ENCODE data around the gene TMEM221. TPM values are rescaled to one million over a fixed set of nuclear protein-coding genes. Genes with fewer than 3 reads are reported as not detected.

Gene TMEM221
- total RNA-seq, 1 donor from 2014 or later: 3.3 TPM

DNA sequence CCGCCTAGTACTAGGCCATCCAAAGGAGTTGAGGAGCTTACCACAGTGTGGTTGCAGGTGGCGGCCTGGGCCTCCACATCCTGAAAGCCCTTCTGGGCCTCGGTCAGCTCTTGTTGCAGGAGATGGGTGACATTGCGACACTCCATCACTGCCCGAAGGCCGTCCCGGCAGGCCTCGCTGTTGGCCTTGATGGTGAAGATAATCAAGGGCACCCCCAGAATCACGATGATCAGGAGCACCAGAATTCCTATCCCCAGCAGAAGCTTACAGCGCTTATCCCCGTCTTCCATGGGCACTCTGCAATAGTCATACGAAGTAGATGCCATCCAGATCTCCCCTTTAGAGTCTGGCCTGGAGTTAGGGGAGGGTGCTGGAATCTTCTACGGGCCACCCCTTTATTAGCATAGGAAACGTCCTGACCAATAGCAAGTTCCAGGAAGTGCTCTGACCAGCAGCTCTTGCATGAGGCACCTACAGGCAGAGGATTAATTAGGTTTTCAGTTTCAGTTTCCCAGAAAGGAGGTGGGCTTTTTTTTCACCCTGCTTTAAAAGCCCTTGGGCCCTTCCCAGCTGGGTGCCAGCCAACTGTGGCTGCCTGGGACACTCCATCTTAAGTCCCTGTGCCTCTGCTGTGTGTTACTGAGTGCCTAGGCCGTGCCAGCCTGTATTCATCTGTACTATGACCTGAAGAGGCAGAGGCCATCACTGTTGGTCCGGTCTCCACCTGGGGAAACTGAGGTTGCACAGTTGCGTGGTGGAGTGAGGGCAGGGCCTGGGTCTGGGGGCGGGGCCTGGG lies 43.0 kb downstream of the TMEM221 start, which contains the start of gene BST2:
Gene BST2, minus strand, starts transcription at position 381 of the 796 bp plus-strand sequence. Its CDS starts 55 bp downstream, at position 326.
- DNase-seq: no peak

DNA sequence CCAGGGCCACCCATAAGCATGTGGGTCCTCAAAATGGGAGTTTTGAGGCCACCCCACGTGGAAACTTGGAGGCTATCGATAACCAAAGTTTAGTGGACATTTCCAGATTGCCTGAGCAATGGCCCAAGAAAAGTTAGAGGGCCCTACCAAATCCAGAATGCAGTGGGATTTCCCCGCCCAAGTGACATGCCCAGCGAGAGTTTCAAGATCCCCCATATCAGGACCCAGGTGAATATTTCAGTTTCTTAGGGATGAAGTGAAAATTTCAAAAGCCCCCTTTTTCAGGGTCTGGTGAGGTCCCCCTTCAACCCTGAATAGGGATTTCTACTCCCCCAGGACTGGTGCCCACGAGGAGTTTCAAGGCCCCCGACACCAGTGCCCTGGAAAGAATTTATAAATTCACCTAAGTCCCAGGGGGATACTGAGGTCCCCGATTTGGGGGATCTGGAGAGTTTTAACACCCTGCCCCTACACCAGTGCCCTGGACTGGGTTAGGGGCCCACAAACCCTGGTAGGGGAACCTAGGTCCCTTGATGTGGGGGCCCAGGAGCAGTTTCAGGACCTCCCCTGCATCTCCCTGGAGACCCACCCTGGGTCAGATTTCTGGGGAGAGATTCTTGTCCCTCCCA lies 43.7 kb downstream of the TMEM221 start:
- DNase-seq: no peak

DNA sequence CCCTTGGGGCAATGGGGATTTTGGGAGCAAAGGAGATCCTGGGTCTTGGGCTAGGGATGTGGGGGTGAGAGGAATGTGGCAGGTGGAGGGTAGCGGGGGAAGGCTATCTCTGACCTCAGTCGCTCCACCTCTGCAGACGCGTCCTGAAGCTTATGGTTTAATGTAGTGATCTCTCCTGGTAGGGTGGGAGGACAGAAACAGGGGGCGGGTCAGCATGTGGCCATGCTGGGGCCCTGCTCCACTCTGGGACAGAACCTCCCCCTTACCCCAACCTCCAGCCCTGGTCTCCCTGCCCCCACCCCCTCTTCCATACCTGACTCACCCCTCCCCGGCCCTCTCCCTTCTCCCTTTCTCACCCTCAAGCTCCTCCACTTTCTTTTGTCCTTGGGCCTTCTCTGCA lies 44.5 kb downstream of the TMEM221 start:
- DNase-seq: no peak

DNA sequence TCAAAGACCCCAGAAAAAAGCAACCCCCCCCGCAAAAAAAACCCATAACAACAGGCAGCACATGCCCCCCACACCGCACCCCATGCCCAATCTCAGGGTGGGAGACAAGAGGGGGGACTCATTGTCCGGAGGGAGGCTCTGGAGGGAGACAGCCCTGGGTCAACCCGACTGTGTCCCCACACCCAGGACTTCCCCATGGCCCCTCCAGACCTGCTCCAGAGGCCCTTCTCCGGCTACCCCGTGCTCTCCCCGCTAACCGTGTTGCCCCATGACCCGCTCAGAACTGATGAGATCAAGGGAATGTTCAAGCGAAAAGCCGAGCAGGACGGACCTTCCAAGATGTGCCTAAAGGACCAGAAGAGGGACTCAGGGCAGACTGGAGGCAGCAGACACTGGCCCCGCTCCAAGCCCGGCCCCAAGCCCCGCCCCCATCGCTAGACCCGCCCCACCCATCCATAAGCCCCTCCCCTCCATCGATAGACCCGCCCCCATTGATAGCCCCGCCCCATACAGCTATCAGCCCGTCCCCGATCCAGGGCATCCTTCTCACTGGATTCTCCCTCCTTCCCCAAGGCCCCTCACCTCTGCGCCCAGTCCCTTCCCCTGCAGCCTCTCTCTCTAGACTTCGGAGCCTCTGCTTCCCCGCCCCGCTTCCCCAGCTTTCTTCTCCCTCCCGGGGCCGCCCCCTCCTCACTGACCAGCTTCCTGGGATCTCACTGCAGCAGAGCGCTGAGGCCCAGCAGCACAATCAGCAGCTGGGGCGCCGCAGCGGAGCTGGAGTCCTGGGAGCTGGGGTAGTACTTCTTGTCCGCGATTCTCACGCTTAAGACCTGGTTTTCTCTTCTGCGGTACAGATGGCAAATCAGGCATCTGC lies 45.2 kb downstream of the TMEM221 start:
- DNase-seq: no peak

DNA sequence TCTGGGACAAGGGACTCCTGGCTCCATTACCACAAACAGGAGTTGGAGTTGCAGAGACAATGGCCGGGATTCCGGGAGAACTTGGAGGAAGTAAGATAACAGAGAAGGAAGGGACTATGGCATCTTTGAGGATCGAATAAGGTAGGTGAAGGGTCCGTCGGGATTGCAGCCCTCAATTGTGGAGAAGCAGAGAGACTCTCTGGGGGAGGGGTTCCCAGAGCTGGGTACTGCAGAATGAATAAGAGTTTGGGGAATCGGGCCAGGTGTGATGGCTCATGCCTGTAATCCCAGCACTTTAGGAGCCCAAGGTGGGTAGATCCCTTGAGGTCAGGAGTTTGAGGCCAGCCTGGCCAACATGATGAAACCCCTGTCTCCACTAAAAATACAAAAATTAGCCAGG lies 46.8 kb downstream of the TMEM221 start:
- DNase-seq: no peak

DNA sequence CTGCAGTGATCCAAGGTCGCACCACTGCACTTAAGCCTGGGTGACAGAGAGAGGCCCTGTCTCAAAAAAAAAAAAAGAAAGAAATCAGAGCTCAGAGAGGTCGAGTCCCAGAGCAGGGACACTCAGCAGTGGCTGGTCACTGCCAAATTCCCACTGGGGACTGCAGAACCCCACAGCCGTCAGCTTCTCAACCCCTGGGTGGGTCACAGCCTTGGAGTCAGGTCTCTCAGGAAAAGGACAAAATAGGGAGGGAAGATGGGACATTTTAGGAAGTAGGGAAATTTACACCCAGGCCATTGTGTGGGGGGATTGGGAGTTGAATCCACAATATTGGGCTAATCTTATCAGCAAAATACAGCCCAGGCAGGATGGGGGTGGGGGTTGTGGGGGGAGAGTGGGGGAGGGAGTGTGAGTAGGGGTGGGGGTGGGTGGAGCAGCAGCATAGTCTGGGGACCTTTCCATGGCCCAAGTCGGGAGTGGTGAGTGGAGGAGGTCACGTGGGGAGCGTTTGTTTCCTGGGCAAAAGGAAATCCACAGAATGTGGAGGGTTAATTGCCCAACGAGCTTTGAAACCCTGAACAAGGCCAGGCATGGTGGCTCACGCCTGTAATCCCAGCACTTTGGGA lies 49.5 kb downstream of the TMEM221 start:
- no peak for DNase-seq

DNA sequence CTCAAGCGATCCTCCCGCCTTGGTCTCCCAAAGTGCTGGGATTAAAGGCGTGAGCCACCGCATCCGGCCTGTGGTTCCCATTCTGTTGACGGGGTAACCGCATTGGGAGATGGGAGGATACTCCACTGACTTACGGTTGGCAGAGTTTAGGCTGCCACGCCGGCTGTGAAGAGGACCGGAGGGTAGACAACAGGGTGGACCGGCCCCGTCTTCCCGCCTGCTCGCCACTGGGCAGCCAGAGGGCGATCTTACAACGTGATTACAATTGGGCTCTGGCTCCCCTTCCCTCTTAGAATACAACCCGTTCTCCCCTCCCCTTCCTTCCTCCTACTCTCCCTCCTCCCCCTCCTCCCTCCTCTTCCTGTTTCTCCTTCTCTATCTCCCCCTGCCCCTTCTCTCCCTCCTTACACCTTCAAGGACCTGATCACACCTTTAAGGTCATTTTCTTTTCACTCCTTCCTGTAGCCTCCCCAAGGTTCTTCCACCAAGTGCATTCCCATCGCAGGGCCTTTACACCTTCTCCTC lies 53.5 kb downstream of the TMEM221 start:
- peak; percentile 55 for DNase-seq

DNA sequence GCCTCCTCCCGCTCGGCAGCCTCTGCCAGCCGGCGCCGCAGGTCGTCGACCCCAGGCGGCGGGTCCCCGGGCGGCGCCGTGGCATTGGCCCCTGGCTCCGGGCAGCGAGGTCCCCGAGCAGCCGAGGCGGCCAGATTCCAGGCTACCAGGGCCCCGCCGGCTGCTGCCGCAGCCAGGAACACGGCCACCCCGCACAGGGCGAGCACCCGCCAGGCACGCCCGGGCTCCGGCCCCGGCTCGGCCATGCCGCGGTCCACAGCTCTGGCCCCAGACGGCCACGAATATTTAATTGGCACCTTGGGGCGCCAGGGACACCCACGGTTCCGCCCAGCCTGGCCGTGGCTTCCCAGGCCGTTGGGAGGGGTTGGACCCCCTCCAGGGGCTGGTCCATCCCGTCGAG lies 54.6 kb downstream of the TMEM221 start, which contains the start of gene CCDC194:
Gene CCDC194, minus strand, starts transcription at position 283 of the 400 bp plus-strand sequence. Its CDS starts 38 bp downstream, at position 245.
- DNase-seq: no peak

DNA sequence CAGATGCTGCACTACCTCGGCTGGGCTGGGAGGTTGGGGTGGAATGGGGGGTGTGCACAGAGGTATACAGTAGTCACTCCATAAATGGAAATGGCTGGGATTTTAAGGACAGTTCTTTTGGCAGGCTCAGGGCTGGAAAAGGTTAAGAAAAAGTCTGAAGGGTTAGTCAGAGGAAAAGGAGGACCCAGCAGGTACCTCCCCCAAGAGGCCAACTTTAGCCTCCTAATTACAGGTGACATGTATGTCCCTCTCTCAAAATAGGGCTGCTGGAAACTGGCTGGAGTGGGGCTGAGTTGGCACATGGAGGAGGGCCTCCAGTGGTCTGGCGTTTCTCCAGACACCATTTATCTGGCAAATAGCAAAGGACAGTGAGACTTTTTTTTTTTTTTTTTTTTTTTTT lies 55.5 kb downstream of the TMEM221 start:
- DNase-seq: no peak

DNA sequence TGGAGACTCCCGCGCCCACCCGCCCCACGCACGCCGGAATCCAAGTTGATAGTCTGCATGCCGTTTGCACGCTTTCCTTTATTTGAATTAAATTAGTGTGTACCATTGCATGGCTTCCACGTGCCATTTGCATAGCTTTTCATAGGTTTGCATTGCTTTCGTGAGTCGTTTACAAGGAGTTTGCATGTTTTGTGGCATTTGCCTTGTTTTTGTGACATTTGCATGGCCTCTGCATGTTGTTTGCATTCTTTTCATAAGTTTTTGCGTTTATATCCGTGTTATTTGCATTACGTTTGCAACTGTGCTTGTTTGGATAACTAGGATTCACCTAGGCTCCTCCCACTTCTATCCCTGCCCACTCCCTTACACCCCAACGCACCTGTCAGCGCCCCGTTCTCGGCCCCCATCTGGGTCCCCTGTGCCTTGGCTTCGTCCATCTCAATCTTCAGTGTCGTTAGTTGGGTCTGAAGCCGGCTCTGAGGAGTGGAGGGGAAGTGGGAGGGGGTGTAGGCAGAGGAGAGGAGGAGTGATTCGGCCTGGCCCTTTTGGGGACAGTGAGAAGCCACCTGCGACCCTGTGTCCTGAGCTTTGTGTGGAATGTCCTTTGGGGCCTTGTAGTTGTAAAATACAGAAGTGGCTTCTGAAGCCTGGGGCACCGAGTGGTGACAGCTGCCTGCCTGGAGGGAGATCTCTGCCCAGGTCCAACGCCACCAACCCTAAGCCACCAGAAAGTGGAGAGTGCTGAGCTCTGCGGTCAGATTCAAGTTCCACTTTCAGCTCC lies 56.9 kb downstream of the TMEM221 start:
- no peak for DNase-seq

DNA sequence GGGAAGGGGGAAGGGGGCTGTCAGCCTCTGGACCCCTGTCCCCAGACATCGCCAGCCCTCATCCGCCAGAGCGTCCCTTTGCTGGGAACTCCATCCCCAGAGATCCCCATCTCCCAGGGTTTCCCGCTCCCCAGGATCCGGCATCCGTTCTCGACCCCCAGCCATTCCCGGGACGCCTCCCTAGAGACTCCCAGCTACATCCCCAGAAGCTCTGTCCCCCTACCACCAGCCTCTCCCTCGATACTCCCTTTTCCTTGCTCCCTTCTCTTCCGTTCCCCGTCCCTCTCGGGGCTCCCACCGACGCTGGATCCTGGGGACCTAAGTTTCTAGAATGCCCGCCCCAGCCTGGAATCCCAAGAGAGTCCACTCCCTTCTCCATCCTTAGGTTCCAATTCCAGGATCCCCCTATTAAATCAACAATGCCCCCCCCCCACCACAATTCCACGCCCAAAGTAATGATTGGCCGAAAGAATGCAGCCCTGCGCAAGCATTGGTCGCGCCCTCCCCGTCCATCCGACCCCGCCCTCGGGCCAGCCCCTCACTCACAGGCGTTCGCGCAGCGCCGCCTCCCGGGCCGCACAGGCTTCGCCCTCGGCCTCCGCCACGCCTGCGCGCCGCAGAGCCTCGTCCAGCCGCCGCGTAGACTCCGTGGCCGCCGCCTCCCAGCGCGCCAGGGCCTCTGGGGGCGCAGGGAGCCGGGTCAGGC lies 57.6 kb downstream of the TMEM221 start:
- DNase-seq: peak; percentile 96

DNA sequence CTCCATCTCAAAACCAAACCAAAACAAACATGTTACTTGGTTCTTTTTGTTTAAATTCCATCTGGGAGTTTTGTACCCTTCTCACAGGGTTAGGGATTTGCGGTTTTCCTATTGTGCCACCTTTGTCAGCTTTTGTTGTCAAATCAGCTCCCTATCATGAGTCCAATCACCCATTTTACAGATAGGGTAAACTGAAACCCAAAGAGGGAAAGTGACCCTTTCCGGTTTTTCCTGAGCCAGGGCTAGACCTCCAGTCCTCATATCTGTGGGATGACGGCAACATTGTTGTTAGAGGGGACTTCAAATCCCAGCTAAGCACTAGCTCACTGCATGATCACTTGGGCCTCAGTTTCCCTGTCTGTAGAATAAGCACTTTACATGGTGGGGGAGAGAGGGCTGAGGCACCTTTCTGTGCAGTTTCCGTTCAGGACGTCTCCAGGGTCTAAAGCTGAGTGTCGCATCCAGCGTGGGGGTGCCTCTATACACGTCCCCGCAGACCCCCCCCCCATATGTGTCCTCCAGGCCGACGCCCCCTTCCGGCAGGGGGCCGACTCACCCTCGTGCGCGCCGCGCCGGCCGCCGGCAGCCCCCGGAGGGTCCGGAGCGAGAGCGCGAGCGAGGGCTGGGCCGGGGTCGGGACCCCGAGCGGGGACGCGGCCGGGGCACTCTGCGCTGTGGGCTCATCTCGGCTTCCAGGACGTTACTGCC lies 58.4 kb downstream of the TMEM221 start:
- DNase-seq: no peak

DNA sequence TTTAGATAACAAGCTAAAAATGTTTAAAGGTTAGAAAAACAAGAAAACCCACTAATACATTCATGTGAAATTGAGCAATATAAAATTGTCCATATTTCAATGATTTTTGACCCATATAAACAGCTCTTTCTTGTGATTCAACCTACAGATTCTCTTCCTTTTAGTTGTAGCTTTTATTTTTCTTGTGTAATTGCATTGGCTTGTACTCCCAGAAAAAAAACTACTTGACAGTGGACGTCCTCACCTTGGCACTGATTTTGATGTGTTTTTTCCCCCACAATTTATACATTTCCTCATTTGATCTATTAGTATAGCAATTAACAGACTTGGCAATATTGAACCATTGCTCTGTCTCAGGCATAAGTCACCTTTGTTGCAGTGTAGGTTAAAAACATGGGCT lies 59.2 kb downstream of the TMEM221 start:
- DNase-seq: no peak

DNA sequence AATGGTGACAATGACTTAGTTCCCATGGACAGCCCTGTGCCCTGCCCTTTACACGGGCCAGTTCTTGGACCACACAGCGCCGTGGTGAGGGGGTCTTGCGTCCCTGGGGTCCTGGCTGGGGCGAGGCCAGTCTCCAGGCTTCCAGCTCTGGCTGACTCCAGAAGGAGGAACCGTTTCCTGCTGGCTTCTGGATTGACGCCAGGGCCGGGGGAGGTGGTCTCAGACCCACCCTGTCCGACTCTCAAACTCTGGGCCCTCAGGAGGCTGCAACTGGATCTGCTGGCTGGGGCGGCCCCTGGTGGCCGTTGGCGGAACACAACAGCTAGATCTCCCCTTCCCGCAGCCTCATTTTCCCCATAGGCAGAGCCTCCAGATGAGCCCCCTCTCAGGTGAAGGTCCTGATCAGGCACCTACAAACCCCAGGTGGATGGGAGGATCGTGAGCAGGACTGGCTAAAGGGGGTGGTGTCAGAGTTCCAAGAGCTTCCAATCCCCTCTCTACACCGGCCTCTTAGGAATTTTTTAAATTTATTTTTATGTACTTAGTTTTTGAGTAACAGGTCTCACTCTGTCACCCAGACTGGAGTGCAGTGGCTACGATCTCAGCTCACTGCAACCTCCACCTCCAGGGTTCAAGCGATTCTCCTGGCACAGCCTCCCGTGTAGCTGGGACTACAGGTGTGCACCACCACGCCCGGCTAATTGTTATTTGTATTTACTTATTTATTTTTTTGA lies 62.4 kb downstream of the TMEM221 start:
- DNase-seq: peak; percentile 68

Other genes with a start within 250 kb of the TMEM221 start
- 21.7 TPM for gene USE1, start 233.3 kb downstream of the TMEM221 start, total RNA-seq
- 5.3 TPM for gene OCEL1, start 222.4 kb downstream of the TMEM221 start, total RNA-seq
- gene NR2F6, start 202.7 kb downstream of the TMEM221 start, total RNA-seq: 35.0 TPM
- 12.3 TPM for gene USHBP1, start 183.9 kb downstream of the TMEM221 start, total RNA-seq
- gene BABAM1, start 181.2 kb downstream of the TMEM221 start, total RNA-seq: 70.7 TPM
- gene ANKLE1, start 166.8 kb downstream of the TMEM221 start, total RNA-seq: 0.62 TPM
- 15.6 TPM for gene ABHD8, start 145.2 kb downstream of the TMEM221 start, total RNA-seq
- gene MRPL34, start 142.8 kb downstream of the TMEM221 start, total RNA-seq: 38.9 TPM
- 7.6 TPM for gene DDA1, start 139.1 kb downstream of the TMEM221 start, total RNA-seq
- 8.5 TPM for gene ANO8, start 113.8 kb downstream of the TMEM221 start, total RNA-seq
- gene GTPBP3, start 111.1 kb downstream of the TMEM221 start, total RNA-seq: 17.3 TPM
- 39.2 TPM for gene PLVAP, start 71.3 kb downstream of the TMEM221 start, total RNA-seq
- not detected for gene CCDC194, start 54.5 kb downstream of the TMEM221 start, total RNA-seq
- 6.3 TPM for gene BST2, start 43.0 kb downstream of the TMEM221 start, total RNA-seq
- gene MVB12A, start 28.6 kb downstream of the TMEM221 start, total RNA-seq: 26.8 TPM
- not detected for gene NXNL1, start 12.3 kb upstream of the TMEM221 start, total RNA-seq
- 45.7 TPM for gene SLC27A1, start 21.9 kb upstream of the TMEM221 start, total RNA-seq
- gene PGLS, start 63.0 kb upstream of the TMEM221 start, total RNA-seq: 35.1 TPM
- 66.3 TPM for gene COLGALT1, start 107.0 kb upstream of the TMEM221 start, total RNA-seq
- gene UNC13A, start 239.7 kb upstream of the TMEM221 start, total RNA-seq: 0.21 TPM